Liver (tissue), 9 donors: ENCODE results near the gene MTFR1L. TPM values are rescaled to one million over a fixed set of nuclear protein-coding genes. Genes with fewer than 3 reads are reported as not detected.

Experiments
- DNase-seq: peaks from one replicate; pipeline ENCODE4 v3.0.0-alpha.2; 2017; ENCODE audit warnings: low spot score
- H3K27ac ChIP-seq, 2 donors: one replicate each; pipeline ENCODE4 v1.7.0; 2013; ENCODE audit warnings: inconsistent platforms in 2 of 2, low read length in 2 of 2, control low read depth in 1 of 2, low read depth in 1 of 2, mild to moderate bottlenecking in 1 of 2
- H3K27me3 ChIP-seq, 4 donors: one replicate each; pipeline versions ENCODE4 v1.6.1 to v1.7.0; 2013; ENCODE audit warnings: low read length in 3 of 4, inconsistent platforms in 1 of 4, mild to moderate bottlenecking in 1 of 4, moderate library complexity in 1 of 4; ENCODE audit not compliant: control insufficient read depth in 4 of 4, insufficient read depth in 4 of 4
- H3K36me3 ChIP-seq, 4 donors: one replicate each; pipeline versions ENCODE4 v1.6.1 to v1.7.0; 2013; ENCODE audit warnings: low read length in 3 of 4, mild to moderate bottlenecking in 3 of 4, low read depth in 1 of 4, moderate library complexity in 1 of 4; ENCODE audit not compliant: control insufficient read depth in 4 of 4, insufficient read depth in 3 of 4
- H3K4me1 ChIP-seq, 4 donors: one replicate each; pipeline versions ENCODE4 v1.6.1 to v1.7.0; 2013; ENCODE audit warnings: low read length in 3 of 4, mild to moderate bottlenecking in 3 of 4, moderate library complexity in 1 of 4; ENCODE audit not compliant: control insufficient read depth in 4 of 4, insufficient read depth in 4 of 4
- H3K4me3 ChIP-seq, 3 donors: one replicate each; pipeline versions ENCODE4 v1.6.1 to v1.7.0; 2013; ENCODE audit warnings: low read length in 3 of 3, control low read depth in 1 of 3, low read depth in 1 of 3, mild to moderate bottlenecking in 1 of 3
- H3K9ac ChIP-seq, 2 donors: one replicate each; pipeline ENCODE4 v1.7.0; 2013; ENCODE audit warnings: low read length in 2 of 2, mild to moderate bottlenecking in 2 of 2, moderate library complexity in 2 of 2, control low read depth in 1 of 2, low read depth in 1 of 2
- H3K9me3 ChIP-seq, 4 donors: one replicate each; pipeline versions ENCODE4 v1.6.1 to v1.7.0; 2013; ENCODE audit warnings: low read length in 3 of 4; ENCODE audit not compliant: control insufficient read depth in 4 of 4
- EGR1 ChIP-seq, 2 donors: IDR thresholded peaks; 2 replicates each; pipeline ENCODE4 v1.6.1; 2016 to 2018; ENCODE audit warnings: antibody characterized with exemption in 2 of 2, low read depth in 2 of 2
- FOXA1 ChIP-seq: IDR thresholded peaks from 2 replicates; pipeline ENCODE4 v1.6.1; 2016; ENCODE audit warnings: antibody characterized with exemption
- FOXA2 ChIP-seq: IDR thresholded peaks from 2 replicates; pipeline ENCODE4 v1.6.1; 2016; ENCODE audit warnings: antibody characterized with exemption
- HNF4A ChIP-seq, 2 donors: conservative IDR thresholded peaks; 2 replicates each; pipeline ENCODE4 v1.6.1; 2016; ENCODE audit warnings: antibody characterized with exemption in 2 of 2, mild to moderate bottlenecking in 2 of 2
- HNF4G ChIP-seq: IDR thresholded peaks from 2 replicates; pipeline ENCODE4 v1.6.1; 2016; ENCODE audit warnings: antibody characterized with exemption
- JUND ChIP-seq, 2 donors: IDR thresholded peaks; 2 replicates each; pipeline ENCODE4 v1.6.1; 2016; ENCODE audit warnings: antibody characterized with exemption in 2 of 2
- MAX ChIP-seq: IDR thresholded peaks from 2 replicates; pipeline ENCODE4 v1.6.1; 2016; ENCODE audit warnings: antibody characterized with exemption
- NR2F2 ChIP-seq: IDR thresholded peaks from 2 replicates; pipeline ENCODE4 v1.6.1; 2016; ENCODE audit warnings: antibody characterized with exemption
- RAD21 ChIP-seq, 2 donors: IDR thresholded peaks; 2 replicates each; pipeline ENCODE4 v1.6.1; 2016; ENCODE audit warnings: antibody characterized with exemption in 2 of 2, mild to moderate bottlenecking in 2 of 2
- REST ChIP-seq: IDR thresholded peaks from 2 replicates; pipeline ENCODE4 v1.6.1; 2016; ENCODE audit warnings: antibody characterized with exemption, mild to moderate bottlenecking
- RXRA ChIP-seq, 2 donors: IDR thresholded peaks; 2 replicates each; pipeline ENCODE4 v1.6.1; 2017 to 2018; ENCODE audit warnings: antibody characterized with exemption in 2 of 2, mild to moderate bottlenecking in 1 of 2
- SP1 ChIP-seq: IDR thresholded peaks from 2 replicates; pipeline ENCODE4 v1.6.1; 2018; ENCODE audit warnings: antibody characterized with exemption, mild to moderate bottlenecking
- TAF1 ChIP-seq: conservative IDR thresholded peaks from 2 replicates; pipeline ENCODE4 v1.6.1; 2016; ENCODE audit warnings: antibody characterized with exemption, mild to moderate bottlenecking
- YY1 ChIP-seq: IDR thresholded peaks from 2 replicates; pipeline ENCODE4 v1.6.1; 2016; ENCODE audit warnings: antibody characterized with exemption, mild to moderate bottlenecking
- ZBTB33 ChIP-seq: IDR thresholded peaks from 2 replicates; pipeline ENCODE4 v1.6.1; 2016; ENCODE audit warnings: antibody characterized with exemption
- WGBS: extraction: QIAGEN DNeasy Blood & Tissue Kit; methylation state at CpG from one replicate; pipeline ENCODE4 v1.1.7; 2013; 5-methylcytosine and 5-hydroxymethylcytosine counted together
- polyA plus RNA-seq, 2 donors: library from polyadenylated mRNA; stranded (reverse) in 1 of 2; unstranded in 1 of 2; fragments of 200-250 nt in 1 of 2; fragments of >200 nt in 1 of 2; fragmentation: Nextera tagmentation in 1 of 2; extraction: Ambion mirVana in 1 of 2; gene quantifications; one replicate each; pipeline versions ENCODE4 v1.2.1 to v1.2.3, GENCODE V29; 2013 to 2015
- total RNA-seq, 2 donors: library from RNA; depleted of rRNA; stranded (reverse); fragments of >200 nt; gene quantifications; one replicate each; pipeline ENCODE4 v1.2.3, GENCODE V29; 2014
- TF ChIP-seq, protein P1 (sequence below): IDR thresholded peaks from 2 replicates; pipeline ENCODE4 v1.6.1; 2016; ENCODE audit warnings: antibody characterized with exemption
- TF ChIP-seq, protein P2 (sequence below): fragments of 150-350 bp; IDR thresholded peaks from 2 replicates; pipeline ENCODE4 v1.5.1; 2017; ENCODE audit warnings: improper control_type of control experiment, low read depth, low read length; ENCODE audit not compliant: missing input control
- donor health status: healthy.
- donor health status: healthy.
- donor health status: healthy.
- donor health status: healthy.
- donor health status: healthy.

Gene MTFR1L
- total and polyA plus RNA-seq, 4 donors = 22.5 to 48.4 (median 40.2) TPM

- DNase-seq = no peak
- Histone ChIP-seq H3K36me3 (peaks cover 0 to 24% (median 5%) of the 10 kb centered on the region in 4 donors), H3K4me1 (no peaks in the 10 kb centered on the region), H3K27me3 (no peaks in the 10 kb centered on the region), H3K9me3 (no peaks in the 10 kb centered on the region), H3K27ac (no peak overlapping the region), H3K9ac (no peak overlapping the region), H3K4me3 (no peak overlapping the region)
- 89% methylated on average over 18 of the region's 18 CpGs for WGBS
- TF ChIP-seq YY1 (no peak), RAD21 (IDR thresholded peaks at IDR 0.05) (no peak), HNF4G (no peak), FOXA1 (no peak), ZBTB33 (no peak), TAF1 (no peak), FOXA2 (no peak), NR2F2 (no peak), EGR1 (IDR thresholded peaks at IDR 0.05; ENCODE audit: low read depth in 2 of 2) (no peak), MAX (no peak), REST (no peak), SP1 (no peak)
- TF ChIP-seq, protein P1, sequence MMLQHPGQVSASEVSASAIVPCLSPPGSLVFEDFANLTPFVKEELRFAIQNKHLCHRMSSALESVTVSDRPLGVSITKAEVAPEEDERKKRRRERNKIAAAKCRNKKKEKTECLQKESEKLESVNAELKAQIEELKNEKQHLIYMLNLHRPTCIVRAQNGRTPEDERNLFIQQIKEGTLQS = no peak
- TF ChIP-seq, protein P2, sequence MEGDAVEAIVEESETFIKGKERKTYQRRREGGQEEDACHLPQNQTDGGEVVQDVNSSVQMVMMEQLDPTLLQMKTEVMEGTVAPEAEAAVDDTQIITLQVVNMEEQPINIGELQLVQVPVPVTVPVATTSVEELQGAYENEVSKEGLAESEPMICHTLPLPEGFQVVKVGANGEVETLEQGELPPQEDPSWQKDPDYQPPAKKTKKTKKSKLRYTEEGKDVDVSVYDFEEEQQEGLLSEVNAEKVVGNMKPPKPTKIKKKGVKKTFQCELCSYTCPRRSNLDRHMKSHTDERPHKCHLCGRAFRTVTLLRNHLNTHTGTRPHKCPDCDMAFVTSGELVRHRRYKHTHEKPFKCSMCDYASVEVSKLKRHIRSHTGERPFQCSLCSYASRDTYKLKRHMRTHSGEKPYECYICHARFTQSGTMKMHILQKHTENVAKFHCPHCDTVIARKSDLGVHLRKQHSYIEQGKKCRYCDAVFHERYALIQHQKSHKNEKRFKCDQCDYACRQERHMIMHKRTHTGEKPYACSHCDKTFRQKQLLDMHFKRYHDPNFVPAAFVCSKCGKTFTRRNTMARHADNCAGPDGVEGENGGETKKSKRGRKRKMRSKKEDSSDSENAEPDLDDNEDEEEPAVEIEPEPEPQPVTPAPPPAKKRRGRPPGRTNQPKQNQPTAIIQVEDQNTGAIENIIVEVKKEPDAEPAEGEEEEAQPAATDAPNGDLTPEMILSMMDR = no peak
Measured at GRCh38 chr1:25809283-25809926, 10.3 kb upstream of the MTFR1L start.

DNA sequence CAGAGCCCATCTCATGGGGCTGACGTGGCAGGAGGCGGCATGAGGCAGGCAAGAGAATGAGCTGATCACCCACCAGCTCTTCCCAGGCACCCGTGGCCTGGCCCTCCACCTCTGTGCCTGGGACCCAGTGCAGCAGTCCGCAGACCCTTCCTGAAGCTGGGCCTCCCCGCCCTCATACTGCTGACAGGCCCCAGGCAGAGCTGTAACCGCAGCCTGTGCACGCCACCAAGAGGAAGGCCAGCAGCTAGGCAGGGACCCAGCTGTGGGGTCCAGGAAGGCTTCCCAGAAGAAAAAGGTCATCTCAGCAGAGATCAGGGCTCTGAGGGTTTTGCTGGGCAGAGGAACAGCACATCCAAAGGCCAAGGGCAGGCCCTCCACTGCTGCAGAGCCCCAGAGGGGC is 9.8 kb upstream of the MTFR1L start:
- TF ChIP-seq SP1 (no peak), HNF4A (conservative IDR thresholded peaks at IDR 0.05) (no peak), JUND (IDR thresholded peaks at IDR 0.05) (no peak), FOXA1 (no peak), HNF4G (no peak), FOXA2 (no peak), RXRA (IDR thresholded peaks at IDR 0.05) (no peak)
- Histone ChIP-seq H3K4me1 (no peaks in the 10 kb centered on the region), H3K27me3 (no peaks in the 10 kb centered on the region), H3K36me3 (peaks cover 0 to 25% (median 5%) of the 10 kb centered on the region in 4 donors), H3K27ac (no peak overlapping the region), H3K9me3 (no peaks in the 10 kb centered on the region), H3K4me3 (no peak overlapping the region), H3K9ac (no peak overlapping the region)
- DNase-seq = no peak
- 93% methylated on average over 7 of the region's 7 CpGs for WGBS
